Brain microvascular endothelial cell (primary cell): ENCODE results near the gene NGEF.
A peak's percentile ranks its signal among the peaks of the same experiment; 100 is the strongest.

Source experiments
- DNase-seq: peaks from one replicate; pipeline ENCODE4 v3.0.0-alpha.2; 2020
- H3K27ac ChIP-seq: fragments of 250-450 bp; sonication (Bioruptor Pico); 2 replicates; pipeline ENCODE4 v1.5.1; 2020; ENCODE audit warnings: mild to moderate bottlenecking, moderate library complexity
- H3K27me3 ChIP-seq: fragments of 250-450 bp; sonication (Bioruptor Pico); replicated peaks from 2 replicates; pipeline ENCODE4 v1.5.1; 2020; ENCODE audit warnings: mild to moderate bottlenecking
- H3K36me3 ChIP-seq: fragments of 250-450 bp; sonication (Bioruptor Pico); replicated peaks from 2 replicates; pipeline ENCODE4 v1.5.1; 2020; ENCODE audit warnings: mild to moderate bottlenecking
- H3K4me3 ChIP-seq: 2 replicates; pipeline ENCODE4 v1.5.1; 2011; ENCODE audit warnings: low read depth, mild to moderate bottlenecking, control low read depth, low read length, moderate library complexity
- CTCF ChIP-seq: IDR thresholded peaks from 2 replicates; pipeline ENCODE4 v1.5.1; 2011; ENCODE audit warnings: low read depth, mild to moderate bottlenecking, moderate library complexity, low read length, control low read depth, inconsistent platforms; ENCODE audit errors: missing control alignments
- in situ Hi-C: cut with HindIII; loops from 2 replicates; pipeline ENCODE4 v1.10.0; 2017; ENCODE audit warnings: low sequenced_read_pairs, low pct_ligation_motif_present

Gene NGEF

GRCh38 chr2:233013027-233013461 lies at the start of gene NGEF:
Gene NGEF, minus strand, starts transcription at chr2:233013256. Its CDS starts 38,366 bp downstream, at chr2:232974890.
- Histone ChIP-seq H3K27me3 (no peaks in the 10 kb centered on the region), H3K36me3 (no peaks in the 10 kb centered on the region), H3K27ac (no peak within 1 kb of the TSS), H3K4me3 (no peak within 1 kb of the TSS)
- no peak for TF ChIP-seq CTCF
- in situ Hi-C loops, result no loop called here
- DNase-seq, result no peak

GRCh38 chr2:233062451-233062850 lies 49.4 kb upstream of the NGEF start:
- Histone ChIP-seq H3K36me3 (no peaks in the 10 kb centered on the region), H3K27ac (no peak overlapping the region), H3K4me3 (no peak overlapping the region), H3K27me3 (no peaks in the 10 kb centered on the region)
- no peak for TF ChIP-seq CTCF
- in situ Hi-C loops, result no loop called here
- no peak for DNase-seq

DNA sequence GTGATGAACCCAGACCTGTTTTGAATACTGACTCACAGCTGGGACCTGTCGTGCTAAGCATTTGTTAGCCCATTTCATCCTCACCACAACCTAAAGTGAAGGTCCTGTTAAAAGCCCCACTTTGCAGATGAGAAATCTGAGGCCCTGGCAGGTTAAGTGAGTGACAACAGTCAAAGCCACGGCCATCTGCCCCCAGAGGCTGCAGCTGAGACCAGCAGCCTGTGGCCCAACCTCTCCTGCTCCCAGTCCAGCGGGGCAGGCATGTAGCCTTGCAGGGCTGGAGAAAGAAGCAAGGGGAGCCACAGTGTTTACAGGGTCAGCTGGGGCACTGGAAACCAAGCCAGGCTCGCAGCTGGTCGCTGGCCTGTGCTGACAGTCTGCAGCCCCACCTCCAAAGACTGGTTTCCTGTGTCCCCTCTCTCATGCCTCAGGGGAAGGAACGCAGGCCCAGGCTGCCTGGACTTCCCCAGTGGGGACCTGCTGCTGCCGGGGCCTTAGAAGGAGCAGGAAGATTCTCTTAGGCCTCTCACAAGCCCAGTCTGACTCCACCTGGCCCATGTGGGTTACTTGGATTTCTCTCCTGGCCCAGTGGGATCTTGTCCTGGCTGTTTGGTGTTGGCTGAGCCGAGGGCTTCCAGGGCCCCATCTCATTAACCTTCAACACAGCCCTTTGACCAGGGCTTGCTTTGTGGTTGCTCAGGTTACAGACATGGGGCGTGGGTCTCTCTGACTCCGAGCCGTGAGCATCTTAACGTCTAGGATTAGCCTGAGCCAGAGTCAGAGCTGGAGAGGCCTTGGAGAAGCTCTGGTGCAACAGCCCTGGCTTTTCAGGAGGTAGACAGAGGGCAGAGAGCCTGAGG lies 48.8 kb upstream of the NGEF start:
- Histone ChIP-seq H3K27me3 (no peaks in the 10 kb centered on the region), H3K36me3 (no peaks in the 10 kb centered on the region), H3K4me3 (no peak overlapping the region), H3K27ac (no peak overlapping the region)
- in situ Hi-C loops, result no loop called here
- DNase-seq, result no peak
- peak; percentile 42 for TF ChIP-seq CTCF

DNA sequence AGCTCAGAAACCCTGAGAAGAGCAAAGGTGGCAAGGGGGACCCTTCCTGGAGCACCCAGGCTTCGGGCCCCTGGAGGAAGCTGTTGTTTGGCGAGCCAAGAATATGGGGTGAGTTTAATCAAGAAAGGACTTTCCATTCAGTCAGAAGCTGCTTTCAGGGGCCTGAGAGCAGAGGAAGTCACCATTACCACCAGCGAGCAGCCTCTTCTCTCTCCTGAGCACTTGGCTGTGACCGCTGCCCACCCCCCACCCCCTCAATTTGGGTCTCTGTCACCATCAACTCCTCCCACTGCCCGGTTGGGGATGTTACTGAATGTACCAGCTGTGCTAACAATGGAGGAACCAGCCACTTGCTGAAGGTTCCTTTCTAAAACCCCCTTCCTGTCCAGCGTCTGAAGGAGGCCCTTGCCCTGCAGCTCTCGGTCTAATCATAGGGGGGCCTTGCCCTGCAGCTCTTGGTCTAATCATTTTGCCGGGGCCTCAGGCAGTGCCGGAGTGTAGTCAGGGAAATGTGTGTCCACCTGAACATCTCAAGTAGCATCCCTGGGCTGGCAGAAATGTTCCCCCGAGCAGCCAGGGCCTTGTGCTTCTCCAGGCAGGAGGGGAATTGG lies 48.0 kb upstream of the NGEF start:
- Histone ChIP-seq H3K4me3 (no peak overlapping the region), H3K27ac (no peak overlapping the region), H3K36me3 (no peaks in the 10 kb centered on the region), H3K27me3 (no peaks in the 10 kb centered on the region)
- DNase-seq, result no peak
- in situ Hi-C loops, result no loop called here
- TF ChIP-seq CTCF, result no peak

- in situ Hi-C loops, result no loop called here
These were observed 47.5 kb upstream of the NGEF start for GRCh38 chr2:233060501-233060979.

More at GRCh38 chr2:233060501-233060979, 47.5 kb upstream of the NGEF start:
- Histone ChIP-seq H3K4me3 (no peak overlapping the region), H3K36me3 (no peaks in the 10 kb centered on the region), H3K27ac (no peak overlapping the region), H3K27me3 (no peaks in the 10 kb centered on the region)
- no peak for TF ChIP-seq CTCF
- DNase-seq, result no peak
